ENCODE results near the gene PHC3. TPM values are rescaled to one million over a fixed set of nuclear protein-coding genes. Genes with fewer than 3 reads are reported as not detected.

PHC3 gene
- total RNA-seq, 3 donors from 2014 or later (not counting 1 experiment from before 2014, with no cell fraction given) = 121 to 130 (median 125) TPM

DNA sequence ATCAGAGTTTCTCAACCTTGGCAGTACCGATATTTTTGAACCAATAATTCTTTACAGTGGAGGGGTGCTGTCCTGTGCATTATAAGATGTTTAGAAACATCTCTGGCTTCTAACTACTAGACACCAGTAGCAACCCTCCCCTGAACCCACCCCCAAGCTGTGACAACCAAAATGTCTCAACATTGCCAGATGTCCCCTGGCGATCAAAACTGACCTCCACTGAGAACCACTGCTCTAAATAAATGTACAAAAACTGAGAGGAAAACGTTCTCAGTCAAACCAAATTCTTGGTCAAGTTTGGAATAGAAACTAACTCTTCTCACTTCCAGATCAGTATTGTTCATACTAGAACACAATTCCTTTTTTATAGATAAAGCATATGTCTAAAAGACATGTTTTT lies 85.2 kb downstream of the PHC3 start:
- no peaks in the 10 kb centered on the region for H3K27me3 ChIP-seq (ENCODE audit: control insufficient read depth, insufficient read depth, low read length)
- peaks cover 12% of the 10 kb centered on the region for H3K36me3 Mint-ChIP-seq
- no peaks in the 10 kb centered on the region for H3K27me3 Mint-ChIP-seq (ENCODE audit: low read depth in 2 of 2)
- no peak for TF ChIP-seq CTCF (IDR thresholded peaks at IDR 0.05)
- H3K4me3 ChIP-seq (ENCODE audit: low read length) = no peak overlapping the region
- H3K9me3 Mint-ChIP-seq = no peaks in the 10 kb centered on the region
- H3K9me3 ChIP-seq (ENCODE audit: control insufficient read depth, insufficient read depth, low read length) = no peaks in the 10 kb centered on the region
- ATAC-seq (no peak), DNase-seq (no peak)
- H3K4me3 Mint-ChIP-seq = no peak overlapping the region
- H3K4me1 Mint-ChIP-seq = peaks cover 5 to 15% of the 10 kb centered on the region in 2 donors
- H3K4me1 ChIP-seq (ENCODE audit: control insufficient read depth, insufficient read depth, low read length) = no peaks in the 10 kb centered on the region
- peaks cover 82% of the 10 kb centered on the region for H3K36me3 ChIP-seq (ENCODE audit: control insufficient read depth, insufficient read depth, low read length)
- no peak overlapping the region for H3K27ac Mint-ChIP-seq
- intact Hi-C loops (cut with micrococcal nuclease) = no loop called here
- 78% methylated on average over 2 of the region's 3 CpGs for WGBS (ENCODE audit: insufficient coverage)
- no peak overlapping the region for H3K27ac ChIP-seq (ENCODE audit: low read length)

GRCh38 chr3:170095771-170096170 lies 85.8 kb downstream of the PHC3 start:
- Mint-ChIP-seq H3K36me3 (peaks cover 10% of the 10 kb centered on the region), H3K27me3 (ENCODE audit: low read depth in 2 of 2) (no peaks in the 10 kb centered on the region), H3K9me3 (no peaks in the 10 kb centered on the region), H3K27ac (peak overlapping the region in 1 of 2 donors; percentile 32), H3K4me3 (no peak overlapping the region), H3K4me1 (peaks cover 9 to 20% of the 10 kb centered on the region in 2 donors)
- Histone ChIP-seq H3K4me3 (ENCODE audit: low read length) (no peak overlapping the region), H3K27me3 (ENCODE audit: control insufficient read depth, insufficient read depth, low read length) (no peaks in the 10 kb centered on the region), H3K27ac (ENCODE audit: low read length) (no peak overlapping the region), H3K9me3 (ENCODE audit: control insufficient read depth, insufficient read depth, low read length) (no peaks in the 10 kb centered on the region), H3K4me1 (ENCODE audit: control insufficient read depth, insufficient read depth, low read length) (no peaks in the 10 kb centered on the region), H3K36me3 (ENCODE audit: control insufficient read depth, insufficient read depth, low read length) (peaks cover 78% of the 10 kb centered on the region)
- DNase-seq (no peak), ATAC-seq (no peak)
- intact Hi-C loops (cut with micrococcal nuclease) = no loop called here
- 70% methylated on average over 2 of the region's 4 CpGs for WGBS (ENCODE audit: insufficient coverage)
- TF ChIP-seq CTCF (IDR thresholded peaks at IDR 0.05) = no peak

GRCh38 chr3:170092907-170093306 lies 88.6 kb downstream of the PHC3 start:
- Histone ChIP-seq H3K27me3 (ENCODE audit: control insufficient read depth, insufficient read depth, low read length) (no peaks in the 10 kb centered on the region), H3K4me1 (ENCODE audit: control insufficient read depth, insufficient read depth, low read length) (no peaks in the 10 kb centered on the region), H3K36me3 (ENCODE audit: control insufficient read depth, insufficient read depth, low read length) (peaks cover 72% of the 10 kb centered on the region), H3K4me3 (ENCODE audit: low read length) (no peak overlapping the region), H3K27ac (ENCODE audit: low read length) (no peak overlapping the region), H3K9me3 (ENCODE audit: control insufficient read depth, insufficient read depth, low read length) (no peaks in the 10 kb centered on the region)
- Mint-ChIP-seq H3K4me3 (no peak overlapping the region), H3K4me1 (peaks cover 9 to 20% of the 10 kb centered on the region in 2 donors), H3K27ac (no peak overlapping the region), H3K9me3 (no peaks in the 10 kb centered on the region), H3K27me3 (ENCODE audit: low read depth in 2 of 2) (no peaks in the 10 kb centered on the region), H3K36me3 (peaks cover 10% of the 10 kb centered on the region)
- intact Hi-C loops (cut with micrococcal nuclease) = no loop called here
- ATAC-seq (no peak), DNase-seq (no peak)
- no peak for TF ChIP-seq CTCF (IDR thresholded peaks at IDR 0.05)
- WGBS (ENCODE audit: insufficient coverage) = 100% methylated on average over 3 of the region's 3 CpGs

GRCh38 chr3:170090601-170090981 lies 90.9 kb downstream of the PHC3 start:
- Mint-ChIP-seq H3K27me3 (ENCODE audit: low read depth in 2 of 2) (no peaks in the 10 kb centered on the region), H3K36me3 (peaks cover 9% of the 10 kb centered on the region), H3K4me1 (peaks cover 9 to 20% of the 10 kb centered on the region in 2 donors), H3K4me3 (no peak overlapping the region), H3K9me3 (no peaks in the 10 kb centered on the region), H3K27ac (peak overlapping the region; percentile 32 to 58)
- Histone ChIP-seq H3K4me1 (ENCODE audit: control insufficient read depth, insufficient read depth, low read length) (no peaks in the 10 kb centered on the region), H3K4me3 (ENCODE audit: low read length) (no peak overlapping the region), H3K36me3 (ENCODE audit: control insufficient read depth, insufficient read depth, low read length) (peaks cover 70% of the 10 kb centered on the region), H3K27me3 (ENCODE audit: control insufficient read depth, insufficient read depth, low read length) (no peaks in the 10 kb centered on the region), H3K27ac (ENCODE audit: low read length) (no peak overlapping the region), H3K9me3 (ENCODE audit: control insufficient read depth, insufficient read depth, low read length) (no peaks in the 10 kb centered on the region)
- no peak for DNase-seq
- intact Hi-C loops (cut with micrococcal nuclease) = no loop called here
- no peak for ATAC-seq
- TF ChIP-seq CTCF (IDR thresholded peaks at IDR 0.05) = no peak

Data from natural killer cell (primary cell).